Heart left ventricle (tissue), 16 donors: ENCODE results near the gene PPP2R2D. TPM values are rescaled to one million over a fixed set of nuclear protein-coding genes. Genes with fewer than 3 reads are reported as not detected.
A peak's percentile ranks its signal among the peaks of the same experiment; 100 is the strongest.

ENCODE experiments used
- ATAC-seq, 4 donors: fragments of 200-7000 bp; cut with Tn5 transposase; one replicate each; pipeline ENCODE4 v1.9.1; 2020 to 2022; ENCODE audit warnings: moderate library complexity in 4 of 4, mild to moderate bottlenecking in 3 of 4, moderate number of reproducible peaks in 1 of 4
- DNase-seq, 5 donors: peaks; one replicate each; pipeline ENCODE4 v3.0.0-alpha.2; 2020
- H3K27ac ChIP-seq, 12 donors: fragments of 200-600 bp; sonication (generic) in 4 of 12; one replicate each; pipeline versions ENCODE4 v1.5.0 to v1.8.0; 2016 to 2022; ENCODE audit warnings: mild to moderate bottlenecking in 2 of 12
- H3K27me3 ChIP-seq, 9 donors: fragments of 200-600 bp; sonication (generic) in 2 of 9; one replicate each; pipeline versions ENCODE4 v1.5.1 to v1.8.0; 2016 to 2022; ENCODE audit warnings: mild to moderate bottlenecking in 3 of 9
- H3K36me3 ChIP-seq, 9 donors: fragments of 200-600 bp; sonication (generic) in 2 of 9; one replicate each; pipeline versions ENCODE4 v1.5.0 to v1.8.0; 2018 to 2022; ENCODE audit warnings: mild to moderate bottlenecking in 2 of 9
- H3K4me1 ChIP-seq, 12 donors: fragments of 200-600 bp; sonication (generic) in 4 of 12; one replicate each; pipeline versions ENCODE4 v1.5.0 to v1.8.0; 2016 to 2022; ENCODE audit warnings: mild to moderate bottlenecking in 3 of 12
- H3K4me3 ChIP-seq, 12 donors: fragments of 200-600 bp; sonication (generic) in 4 of 12; one replicate each; pipeline versions ENCODE4 v1.5.0 to v1.8.0; 2017 to 2022; ENCODE audit warnings: mild to moderate bottlenecking in 9 of 12, moderate library complexity in 4 of 12
- H3K9me3 ChIP-seq, 12 donors: fragments of 200-600 bp; sonication (generic) in 4 of 12; one replicate each; pipeline versions ENCODE4 v1.5.0 to v1.8.0; 2016 to 2022; ENCODE audit warnings: mild to moderate bottlenecking in 1 of 12
- POLR2A ChIP-seq, 2 donors: fragments of 450-650 bp; IDR thresholded peaks; one replicate each; pipeline ENCODE4 v1.6.1; 2017; ENCODE audit warnings: antibody characterized with exemption in 2 of 2, mild to moderate bottlenecking in 2 of 2, moderate library complexity in 2 of 2
- WGBS, 4 donors: extraction: QIAGEN DNeasy Blood & Tissue Kit in 2 of 4; methylation state at CpG; one replicate each; pipeline versions ENCODE4 v1.1.5 to v1.1.7; 2013 to 2018; 5-methylcytosine and 5-hydroxymethylcytosine counted together
- intact Hi-C, 10 donors: fragments of 100-400 bp; cut with DNase I; formaldehyde crosslinking; loops; one replicate each; pipeline versions ENCODE4 v1.11.1 to v1.14.2; 2022
- polyA plus RNA-seq, 2 donors: library from polyadenylated mRNA; stranded (reverse); fragments of 200-250 nt; gene quantifications; one replicate each; pipeline ENCODE4 v1.2.3, GENCODE V29; 2013
- total RNA-seq, 9 donors: library from RNA; depleted of rRNA in 2 of 9; stranded (reverse); fragments of >200 nt in 2 of 9; fragmentation: NEBNext Ultra II Directional in 3 of 9; extraction: Animal tissue kit (Norgen Biotek cat#: 25700) in 3 of 9; gene quantifications; one replicate each; pipeline versions ENCODE4 v1.1.0 to v1.2.4, GENCODE V29; 2016 to 2023
- TF ChIP-seq, protein P1 (sequence below), 12 donors: fragments of 200-600 bp; sonication (generic) in 4 of 12; IDR thresholded peaks; one replicate each; pipeline versions ENCODE4 v1.5.0 to v1.8.0; 2018 to 2022; ENCODE audit warnings: antibody characterized with exemption in 12 of 12, mild to moderate bottlenecking in 5 of 12
- donor health status: ischemic (EF 13 %, LVEDD 7.1; RV severe dilation, severe dysfunction).
- donor health status: healthy with polysubstance abuse.
- donor health status: DM: no; HTN: yes; CAD: no.
- donor health status: DM: no; HTN: no; CAD: no.
- donor health status: ischemic (EF 25% LVEDD 6.9; RV normal size, moderate dysfunction).
- donor health status: ischemic (EF 25% LVEDD 5.7; RV mildly dilated, moderate dysfunction).
- donor health status: healthy.
- donor health status: DM: yes; HTN: yes; CAD: no.
- donor health status: ischemic (EF 35%, LVEDD 5.7; RV mildly dilated, moderate dysfunction).
- donor health status: nonischemic (EF 11% LVEDD 7.7; RV severe dilation, severe dysfunction).
- donor health status: DM: yes; HTN: yes; CAD: no.
- donor health status: PGD.
- donor health status: ischemic (EF 29% LVEDD 5.4; RV normal size, mild dysfunction).
- donor health status: nonischemic (EF 23%, LVEDD 6.1; RV moderate dilation, normal function).

The PPP2R2D gene
- total and polyA plus RNA-seq, 11 donors: 29.4 to 43.4 (median 36.4) TPM

DNA sequence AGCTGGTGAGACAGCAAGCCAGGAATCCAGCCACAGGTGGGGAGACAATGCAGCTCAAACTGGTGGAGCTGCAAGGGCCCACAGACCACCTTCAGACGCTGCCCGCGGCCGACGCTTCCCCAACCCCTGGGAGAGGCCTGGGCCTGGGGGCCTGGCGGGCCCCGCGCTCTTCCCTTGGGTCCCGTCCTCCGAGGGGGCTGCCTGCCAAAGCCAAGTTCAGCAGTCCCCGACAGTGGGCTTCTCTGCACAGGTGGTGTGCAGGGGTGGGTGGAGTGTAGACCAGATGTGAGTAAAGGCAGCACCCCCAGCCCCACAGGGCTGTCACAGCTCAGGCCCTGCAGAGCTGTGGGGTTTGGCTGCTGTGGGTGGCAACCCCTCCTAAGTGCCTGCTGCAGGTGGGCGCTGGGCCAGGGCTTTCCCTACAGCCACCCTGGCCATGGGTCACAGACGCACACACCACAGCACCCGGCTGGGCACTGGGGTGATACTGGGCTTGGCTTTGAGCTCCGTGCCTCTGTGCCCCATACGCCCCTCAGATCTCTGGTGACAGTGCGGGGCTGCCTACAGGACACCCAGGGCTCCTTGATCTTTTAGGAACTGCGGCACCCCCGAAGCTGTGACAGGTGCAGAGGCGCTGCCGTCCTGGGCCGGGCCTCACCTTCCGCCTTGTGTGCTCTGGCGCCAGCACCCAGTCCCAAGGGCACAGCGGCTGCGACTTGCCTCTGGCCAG is 60.4 kb downstream of the PPP2R2D start:
- WGBS, 4 donors: 81 to 91% (median 89%) methylated on average over 17 to 26 of the region's 26 CpGs
- H3K27ac ChIP-seq: no peak overlapping the region
- H3K9me3 ChIP-seq: no peaks in the 10 kb centered on the region
- H3K4me3 ChIP-seq: no peak overlapping the region
- H3K4me1 ChIP-seq: no peaks in the 10 kb centered on the region
- DNase-seq (no peak), ATAC-seq (peak in 3 of 4 donors; percentile 3 to 38 (median 22))
- intact Hi-C loops: no loop called here
- TF ChIP-seq, protein P1, sequence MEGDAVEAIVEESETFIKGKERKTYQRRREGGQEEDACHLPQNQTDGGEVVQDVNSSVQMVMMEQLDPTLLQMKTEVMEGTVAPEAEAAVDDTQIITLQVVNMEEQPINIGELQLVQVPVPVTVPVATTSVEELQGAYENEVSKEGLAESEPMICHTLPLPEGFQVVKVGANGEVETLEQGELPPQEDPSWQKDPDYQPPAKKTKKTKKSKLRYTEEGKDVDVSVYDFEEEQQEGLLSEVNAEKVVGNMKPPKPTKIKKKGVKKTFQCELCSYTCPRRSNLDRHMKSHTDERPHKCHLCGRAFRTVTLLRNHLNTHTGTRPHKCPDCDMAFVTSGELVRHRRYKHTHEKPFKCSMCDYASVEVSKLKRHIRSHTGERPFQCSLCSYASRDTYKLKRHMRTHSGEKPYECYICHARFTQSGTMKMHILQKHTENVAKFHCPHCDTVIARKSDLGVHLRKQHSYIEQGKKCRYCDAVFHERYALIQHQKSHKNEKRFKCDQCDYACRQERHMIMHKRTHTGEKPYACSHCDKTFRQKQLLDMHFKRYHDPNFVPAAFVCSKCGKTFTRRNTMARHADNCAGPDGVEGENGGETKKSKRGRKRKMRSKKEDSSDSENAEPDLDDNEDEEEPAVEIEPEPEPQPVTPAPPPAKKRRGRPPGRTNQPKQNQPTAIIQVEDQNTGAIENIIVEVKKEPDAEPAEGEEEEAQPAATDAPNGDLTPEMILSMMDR (IDR thresholded peaks at IDR 0.05): no peak
- TF ChIP-seq POLR2A (IDR thresholded peaks at IDR 0.05): no peak
- H3K36me3 ChIP-seq: peaks cover 0 to 40% (median 22%) of the 10 kb centered on the region in 9 donors
- H3K27me3 ChIP-seq: no peaks in the 10 kb centered on the region

DNA sequence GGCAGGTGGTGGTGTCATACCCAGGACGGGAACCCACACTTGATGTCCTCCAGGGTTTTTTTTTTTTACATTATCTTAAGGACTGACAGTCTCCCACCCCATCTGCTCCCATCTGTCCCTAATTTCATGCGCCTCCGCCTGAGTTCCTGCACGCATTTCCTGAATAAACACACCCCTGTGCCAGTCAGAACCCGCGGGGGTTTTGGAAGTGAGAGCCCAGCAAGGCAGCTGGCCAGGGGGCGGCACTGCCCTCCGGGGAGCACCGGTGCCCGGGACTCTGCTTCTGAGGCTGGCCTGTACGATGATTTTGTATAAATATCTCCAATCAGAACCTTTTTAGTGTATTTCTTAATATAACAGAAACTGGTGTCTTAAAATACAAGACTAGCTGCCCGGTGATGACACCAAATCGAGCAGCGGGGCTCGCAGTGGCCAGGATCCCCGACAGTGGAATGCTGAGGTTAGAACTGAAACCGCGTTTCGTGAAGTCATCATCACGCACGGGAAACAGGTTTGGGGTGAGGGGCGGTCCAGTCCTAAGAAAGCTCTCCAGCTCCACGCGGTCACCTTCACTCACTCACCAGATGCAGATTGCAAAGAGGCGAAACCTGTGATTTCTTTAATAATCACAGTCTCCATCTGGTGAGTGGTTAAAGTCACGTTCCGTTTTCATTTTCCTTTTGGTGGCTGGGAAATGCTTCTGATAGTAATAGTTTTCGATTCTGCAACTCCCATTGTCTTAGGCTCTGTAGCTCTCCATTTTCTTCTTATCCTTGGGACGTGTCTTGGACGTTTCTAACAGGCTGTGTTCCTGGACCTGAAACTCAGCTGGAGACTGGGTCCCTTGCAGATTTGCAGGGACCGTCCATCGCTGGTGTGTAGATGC is 61.2 kb downstream of the PPP2R2D start:
- H3K4me1 ChIP-seq: no peaks in the 10 kb centered on the region
- H3K4me3 ChIP-seq: no peak overlapping the region
- ATAC-seq (no peak), DNase-seq (no peak)
- intact Hi-C loops: no loop called here
- no peaks in the 10 kb centered on the region for H3K27me3 ChIP-seq
- H3K27ac ChIP-seq: no peak overlapping the region
- no peak for TF ChIP-seq POLR2A (IDR thresholded peaks at IDR 0.05)
- TF ChIP-seq, protein P1 (IDR thresholded peaks at IDR 0.05): no peak
- 84 to 91% (median 86%) methylated on average over 32 of the region's 32 CpGs for WGBS, 4 donors
- peaks cover 0 to 40% (median 20%) of the 10 kb centered on the region in 9 donors for H3K36me3 ChIP-seq
- no peaks in the 10 kb centered on the region for H3K9me3 ChIP-seq

DNA sequence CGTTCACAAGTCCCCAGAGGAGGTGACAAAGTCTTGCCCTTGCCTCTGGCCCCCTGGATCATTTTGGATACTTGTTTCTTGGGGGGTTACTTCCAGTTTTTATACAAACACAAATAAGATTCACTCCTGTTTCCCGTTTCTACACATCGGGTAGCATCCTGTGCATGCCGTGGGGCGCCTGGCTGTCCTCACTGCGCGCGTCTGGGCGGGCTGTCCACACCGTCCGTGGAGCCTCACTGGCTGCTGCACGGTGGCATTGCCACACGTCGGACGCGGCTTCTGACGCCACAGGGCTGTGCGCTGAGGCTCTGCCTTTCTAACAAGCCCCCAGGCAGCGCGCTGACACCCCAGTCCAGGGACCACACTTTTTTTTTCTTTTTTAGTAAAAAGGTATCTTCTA is 62.5 kb downstream of the PPP2R2D start:
- Histone ChIP-seq H3K36me3 (peaks cover 0 to 43% (median 31%) of the 10 kb centered on the region in 9 donors), H3K4me1 (no peaks in the 10 kb centered on the region), H3K4me3 (no peak overlapping the region), H3K9me3 (no peaks in the 10 kb centered on the region), H3K27me3 (no peaks in the 10 kb centered on the region), H3K27ac (no peak overlapping the region)
- DNase-seq (no peak), ATAC-seq (peak in 1 of 4 donors; percentile 19)
- TF ChIP-seq, protein P1 (IDR thresholded peaks at IDR 0.05): no peak
- intact Hi-C loops: no loop called here
- 90 to 95% (median 93%) methylated on average over 20 of the region's 20 CpGs for WGBS, 4 donors

DNA sequence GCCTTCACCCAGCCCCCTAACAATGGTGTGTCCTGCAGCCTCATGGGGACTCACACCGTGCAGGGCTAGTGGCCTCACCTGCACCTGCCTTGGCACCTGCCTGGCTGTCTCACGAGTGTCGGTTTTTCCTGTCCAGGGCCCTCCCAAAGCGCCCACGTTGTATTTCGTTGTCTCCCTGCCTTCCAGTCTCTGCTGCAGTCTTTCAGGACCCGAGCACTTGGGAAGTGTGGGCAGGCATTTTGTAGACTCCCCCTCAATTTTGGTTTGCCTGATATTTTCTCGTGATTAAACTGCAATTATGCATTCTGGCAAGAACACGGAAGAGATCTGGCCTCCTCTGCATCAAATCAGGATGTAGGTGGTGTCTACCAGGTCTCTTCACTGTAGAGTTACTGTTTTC is 63.0 kb downstream of the PPP2R2D start:
- WGBS, 4 donors: 79 to 83% (median 81%) methylated on average over 9 of the region's 9 CpGs

More for the DNA sequence above, 63.0 kb downstream of the PPP2R2D start:
- ATAC-seq: no peak
- H3K27me3 ChIP-seq: no peaks in the 10 kb centered on the region
- DNase-seq: no peak
- TF ChIP-seq POLR2A (IDR thresholded peaks at IDR 0.05): no peak
- TF ChIP-seq, protein P1 (IDR thresholded peaks at IDR 0.05): no peak
- no peak overlapping the region for H3K27ac ChIP-seq
- no peaks in the 10 kb centered on the region for H3K9me3 ChIP-seq
- peaks cover 0 to 48% (median 36%) of the 10 kb centered on the region in 9 donors for H3K36me3 ChIP-seq
- intact Hi-C loops: no loop called here
- H3K4me3 ChIP-seq: no peak overlapping the region
- H3K4me1 ChIP-seq: no peaks in the 10 kb centered on the region
